Measurements from ENCODE around the gene RASSF5. TPM values are rescaled to one million over a fixed set of nuclear protein-coding genes. Genes with fewer than 3 reads are reported as not detected.

RASSF5 gene
- total and polyA plus RNA-seq, 9 of the 15 experiments (the other 6 are each of a cell fraction or from before 2014, with no cell fraction given): 6.1 to 41.0 (median 25.2) TPM

GRCh38 chr1:206544562-206545257 is 37.4 kb downstream of the RASSF5 start (continued):
- TF ChIP-seq ZNF592 (IDR thresholded peaks at IDR 0.05): no peak
- TF ChIP-seq SRSF7 (optimal IDR thresholded peaks at IDR 0.05; ENCODE audit: low read depth, low read length): no peak
- no peak for TF ChIP-seq TRIM25 (IDR thresholded peaks at IDR 0.05; ENCODE audit: borderline replicate concordance)
- TF ChIP-seq RBBP5 (IDR thresholded peaks at IDR 0.05; ENCODE audit: borderline replicate concordance, insufficient read depth, low read length, poor library complexity, severe bottlenecking): no peak
- no peak for TF ChIP-seq POLR3G (IDR thresholded peaks at IDR 0.05; ENCODE audit: extremely low read depth, insufficient read length, insufficient replicate concordance)
- peak; percentile 28; the same call in 1 of the 2 replicates for TF ChIP-seq L3MBTL2 (IDR thresholded peaks at IDR 0.05)
- no peak for TF ChIP-seq BACH1 (tag; IDR thresholded peaks at IDR 0.05)
- TF ChIP-seq ZNF518B (CRISPR knock-in tag; IDR thresholded peaks at IDR 0.05): no peak
- TF ChIP-seq SNAPC5 (CRISPR knock-in tag; IDR thresholded peaks at IDR 0.05): no peak
- TF ChIP-seq KLF13 (tag; IDR thresholded peaks at IDR 0.05; ENCODE audit: borderline replicate concordance, low read depth): 0 out of 2 replicates have a peak, but pooled peaks have one; percentile 18
- TF ChIP-seq KHSRP (IDR thresholded peaks at IDR 0.05): no peak
- TF ChIP-seq SETDB1 (IDR thresholded peaks at IDR 0.05; ENCODE audit: low read length): no peak
- TF ChIP-seq RBM22 (IDR thresholded peaks at IDR 0.05; ENCODE audit: low read depth, low read length, poor library complexity, severe bottlenecking): no peak
- TF ChIP-seq MLLT1 (IDR thresholded peaks at IDR 0.05): no peak
- no peak for TF ChIP-seq ZNF589 (CRISPR knock-in tag; IDR thresholded peaks at IDR 0.05; ENCODE audit: low read depth)

All from K562 (cell line).